GM19035 (cell line): Measurements from ENCODE around the gene ADCY4.
"Not testable (repeated sequence)": the region's sequence is repeated elsewhere in the genome, so short reads cannot be mapped to it uniquely, and the experiment has no call there.

Experiments
- ATAC-seq: cut with Tn5 transposase; IDR thresholded peaks from one replicate; pipeline ENCODE4 v1.9.1; 2021; ENCODE audit not compliant: unreplicated experiment

ADCY4 gene

DNA sequence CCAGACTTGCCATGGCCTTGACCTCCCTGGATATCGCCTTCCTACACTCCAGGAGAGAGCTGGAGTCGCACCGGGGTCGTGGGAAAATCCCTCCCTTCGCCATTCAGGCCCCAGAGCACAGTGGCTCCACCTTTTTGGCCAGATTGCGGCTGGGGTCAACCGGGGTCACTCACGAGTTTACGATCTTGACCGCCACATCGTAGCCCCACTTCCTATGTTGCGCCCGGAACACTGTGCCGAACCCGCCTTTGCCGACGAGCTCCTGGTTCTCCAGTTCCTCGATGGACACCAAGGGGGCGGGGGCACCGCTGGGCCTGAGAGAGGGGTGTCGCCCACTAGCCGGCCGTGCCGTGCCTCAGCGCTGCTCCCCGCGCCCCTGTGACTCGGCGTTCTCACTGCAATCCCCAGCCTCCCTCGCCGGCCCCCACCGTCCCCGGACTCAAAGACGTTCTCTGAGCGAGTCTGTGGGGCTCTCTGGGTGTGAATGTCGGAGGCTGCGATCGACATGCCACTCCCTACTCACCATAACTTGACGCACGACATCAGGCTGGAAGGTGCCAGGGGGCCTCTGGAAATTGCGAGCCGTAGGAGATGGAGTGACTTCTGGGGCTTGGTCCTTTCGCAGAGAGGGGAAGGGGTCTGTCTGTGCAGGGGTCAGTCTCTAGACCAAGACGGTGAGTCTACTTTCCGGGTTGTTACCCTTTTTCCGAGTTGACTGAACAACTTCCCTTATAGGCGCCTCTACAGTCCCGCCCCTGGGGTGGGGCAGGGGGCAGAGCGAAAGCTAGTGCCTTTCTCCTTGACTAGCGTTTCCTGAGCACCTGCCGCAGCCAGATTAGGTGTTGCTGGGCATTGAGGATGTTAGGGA lies 4.6 kb upstream of the ADCY4 start, which contains the start of gene RIPK3:
Gene RIPK3, minus strand, starts transcription at position 708 of the 868 bp plus-strand sequence. Its CDS starts 165 bp downstream, at position 543.
- ATAC-seq: peak; percentile 90

- ATAC-seq: no peak
Observed at GRCh38 chr14:24338843-24339242, 4.0 kb upstream of the ADCY4 start.

DNA sequence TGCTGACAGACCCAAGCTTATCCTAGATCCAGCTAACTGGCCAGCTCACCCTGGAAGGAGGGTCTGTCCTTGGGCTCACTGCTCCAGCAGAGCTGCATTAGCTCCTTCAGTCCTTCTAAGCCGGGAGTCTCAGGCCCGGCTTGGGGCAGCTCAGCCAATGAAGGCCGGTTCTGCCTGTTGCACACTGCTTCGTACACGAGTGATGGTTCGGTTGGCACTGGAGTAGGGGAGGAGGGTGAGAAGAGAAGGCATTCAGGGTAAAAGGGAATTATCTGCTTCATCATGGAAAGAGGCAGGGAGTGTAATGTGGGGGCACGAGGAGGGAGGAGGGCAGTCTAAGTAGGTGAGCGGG lies 2.9 kb upstream of the ADCY4 start:
- ATAC-seq: no peak

- ATAC-seq: no peak
Observed at GRCh38 chr14:24337144-24337823, 2.4 kb upstream of the ADCY4 start.

DNA sequence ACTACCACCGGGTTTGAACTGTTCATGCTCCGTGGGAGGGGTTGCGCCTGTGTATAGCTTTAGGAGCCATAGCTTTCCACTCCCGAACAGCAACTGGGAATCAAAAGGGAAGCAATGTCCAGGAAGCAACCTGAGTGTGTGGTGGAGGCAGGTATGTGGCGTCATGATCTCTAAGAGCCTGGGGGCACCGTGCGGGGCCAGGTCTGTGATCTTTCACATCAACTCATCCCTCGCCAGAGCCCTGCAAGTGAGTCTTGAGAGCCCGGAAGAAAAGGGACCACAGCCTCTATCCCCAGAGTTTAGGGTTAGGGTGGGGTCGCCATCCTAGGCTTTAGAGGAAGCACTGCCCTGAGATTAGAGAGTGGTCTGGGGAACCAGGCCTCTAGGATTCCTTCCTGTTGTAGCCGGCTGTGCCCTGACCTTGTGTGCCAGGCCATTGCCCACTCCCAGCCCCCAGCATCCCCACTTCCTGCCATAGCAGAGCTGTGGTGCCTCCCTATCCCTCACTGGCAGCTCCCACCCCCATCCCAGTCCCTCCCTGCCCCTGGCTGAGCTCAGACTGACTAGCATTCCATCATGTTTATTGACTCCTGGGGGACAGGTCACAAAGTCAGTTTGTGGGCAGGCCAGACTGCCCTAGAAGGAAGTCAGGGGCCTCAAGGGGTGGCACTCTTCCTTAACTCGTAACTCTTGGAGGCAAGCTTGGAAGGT lies 745 bp upstream of the ADCY4 start:
- no peak for ATAC-seq

DNA sequence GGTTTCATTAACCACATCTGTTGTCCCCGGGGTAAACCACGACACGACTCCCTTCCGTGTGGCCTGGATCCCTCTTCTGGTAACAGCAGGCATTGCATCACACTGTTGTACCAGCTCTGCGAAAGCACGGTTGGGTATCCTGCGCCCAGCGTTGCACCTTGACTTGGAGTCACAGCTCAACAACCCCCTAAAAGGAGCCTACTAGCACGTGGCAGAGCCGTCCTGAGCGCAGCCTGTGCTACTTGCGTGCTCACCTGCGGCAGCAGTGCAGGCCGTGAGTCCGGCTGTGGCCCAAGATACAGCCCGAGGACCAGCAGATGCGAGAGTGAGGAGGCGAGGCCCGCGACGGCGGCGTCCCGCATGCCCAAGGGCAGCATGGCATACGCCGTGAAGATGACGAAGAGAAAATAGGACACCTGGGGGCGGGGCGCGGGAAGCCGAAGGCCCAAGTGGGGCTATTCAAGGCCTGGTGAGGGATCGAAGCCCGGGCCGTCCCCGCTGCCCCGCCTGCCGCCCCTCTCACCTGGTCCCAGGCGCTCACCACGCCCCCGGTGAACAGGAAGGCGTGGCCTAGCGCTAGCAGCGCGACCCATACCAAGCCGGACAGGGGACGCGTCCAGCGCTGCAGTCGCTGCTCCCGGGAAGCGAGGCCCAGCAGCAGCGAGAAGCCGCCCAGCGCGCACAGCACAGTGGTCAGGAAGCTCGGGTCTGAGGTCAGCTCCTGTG lies 2.4 kb downstream of the ADCY4 start:
- peak; percentile 78 for ATAC-seq

- ATAC-seq: no peak
Observed at GRCh38 chr14:24331731-24332267, 3.1 kb downstream of the ADCY4 start.

GRCh38 chr14:24330973-24331674 lies 3.7 kb downstream of the ADCY4 start:
- ATAC-seq: no peak

- no peak for ATAC-seq
Observed at GRCh38 chr14:24329736-24330135, 5.1 kb downstream of the ADCY4 start.

- no peak for ATAC-seq
Observed at GRCh38 chr14:24329073-24329663, 5.7 kb downstream of the ADCY4 start.

DNA sequence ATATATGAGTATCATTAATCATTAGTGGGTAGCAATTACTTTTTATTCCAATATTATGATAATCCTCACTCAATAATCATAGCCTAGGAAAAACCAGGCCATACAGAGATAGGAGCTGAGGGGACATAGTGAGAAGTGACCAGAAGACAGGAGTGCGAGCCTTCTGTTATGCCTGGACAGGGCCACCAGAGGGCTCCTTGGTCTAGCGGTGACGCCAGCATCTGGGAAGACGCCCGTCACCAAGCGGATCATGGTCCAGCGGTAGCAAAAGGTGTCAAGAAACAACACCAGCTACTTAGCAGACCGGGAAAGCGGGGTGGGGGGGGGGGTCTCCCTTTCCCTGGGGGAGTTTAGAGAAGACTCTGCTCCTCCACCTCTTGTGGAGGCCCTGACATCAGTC lies 7.0 kb downstream of the ADCY4 start:
- not testable (repeated sequence) for ATAC-seq

GRCh38 chr14:24327303-24327702 lies 7.6 kb downstream of the ADCY4 start:
- no peak for ATAC-seq

- no peak for ATAC-seq
Observed at GRCh38 chr14:24325963-24326362, 8.9 kb downstream of the ADCY4 start.

GRCh38 chr14:24325041-24325530 lies 9.8 kb downstream of the ADCY4 start:
- ATAC-seq: no peak

DNA sequence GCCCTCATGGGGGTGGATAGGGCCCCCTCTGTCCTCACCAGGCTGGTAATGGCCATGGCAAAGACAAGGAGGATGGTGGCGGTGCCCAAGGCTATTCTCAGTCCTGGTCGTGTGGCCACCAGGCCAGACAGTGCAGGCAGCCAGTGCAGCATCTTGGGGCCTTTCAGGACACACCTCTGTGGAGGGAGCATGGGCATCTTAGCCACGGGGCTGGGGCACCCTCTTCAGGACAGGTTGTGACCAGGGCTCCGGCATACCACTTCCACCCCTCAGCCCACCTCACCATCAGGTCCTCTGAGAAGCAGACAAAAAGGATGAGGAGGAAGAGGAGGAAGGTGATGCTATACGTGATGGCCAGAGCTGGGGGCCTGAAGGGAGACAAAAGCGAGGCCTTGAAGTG lies 10.8 kb downstream of the ADCY4 start:
- ATAC-seq: no peak

DNA sequence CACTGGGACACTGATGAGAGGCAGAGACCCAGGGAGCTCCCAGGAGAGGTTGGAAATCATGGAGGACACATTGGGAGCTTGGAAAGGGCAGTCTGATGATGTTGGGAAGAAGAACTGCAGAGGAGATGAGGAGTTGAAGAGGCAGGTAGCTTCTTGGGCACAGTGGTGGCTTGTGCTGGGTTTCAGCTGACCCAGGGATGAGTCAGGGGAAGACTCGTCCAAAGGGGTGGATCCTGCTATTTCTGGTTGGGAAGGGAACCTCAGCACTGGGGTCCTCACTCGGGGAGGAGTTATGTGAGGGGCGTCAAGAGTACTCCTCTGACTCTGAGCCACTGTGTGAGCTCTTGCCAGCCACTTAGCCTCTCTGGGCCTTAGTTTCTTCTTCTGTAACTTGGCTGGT lies 11.5 kb downstream of the ADCY4 start:
- ATAC-seq: no peak

DNA sequence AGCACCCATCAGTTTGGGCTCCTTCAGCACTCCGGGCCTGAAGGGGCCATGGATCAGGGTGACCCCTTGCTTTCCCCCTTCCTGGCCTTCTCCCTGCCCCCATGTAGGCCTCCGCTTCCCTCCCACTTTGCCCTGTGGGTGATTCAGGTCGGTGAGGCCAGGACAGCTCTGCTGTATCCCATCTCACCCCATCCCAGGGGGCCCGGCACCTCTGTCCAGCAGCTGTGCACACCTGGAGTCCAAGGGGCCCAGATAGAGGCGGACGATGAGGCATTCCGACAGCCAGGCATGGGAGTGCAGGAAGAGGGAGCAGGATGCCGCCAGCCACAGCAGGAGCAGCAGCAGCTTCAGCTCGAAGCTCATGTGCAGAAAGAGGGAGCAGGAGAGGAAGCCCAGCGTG lies 12.2 kb downstream of the ADCY4 start:
- ATAC-seq: no peak

GRCh38 chr14:24321212-24321975 lies 13.5 kb downstream of the ADCY4 start:
- no peak for ATAC-seq
